Measurements from ENCODE around the gene PGAP6. TPM values are rescaled to one million over a fixed set of nuclear protein-coding genes. Genes with fewer than 3 reads are reported as not detected.
A peak's percentile ranks its signal among the peaks of the same experiment; 100 is the strongest.

PGAP6 gene
- total and polyA plus RNA-seq, 2 of the 13 experiments (the other 11 are each of a cell fraction or from before 2014, with no cell fraction given) = 52.7 to 136 TPM

- TF ChIP-seq, protein P1, sequence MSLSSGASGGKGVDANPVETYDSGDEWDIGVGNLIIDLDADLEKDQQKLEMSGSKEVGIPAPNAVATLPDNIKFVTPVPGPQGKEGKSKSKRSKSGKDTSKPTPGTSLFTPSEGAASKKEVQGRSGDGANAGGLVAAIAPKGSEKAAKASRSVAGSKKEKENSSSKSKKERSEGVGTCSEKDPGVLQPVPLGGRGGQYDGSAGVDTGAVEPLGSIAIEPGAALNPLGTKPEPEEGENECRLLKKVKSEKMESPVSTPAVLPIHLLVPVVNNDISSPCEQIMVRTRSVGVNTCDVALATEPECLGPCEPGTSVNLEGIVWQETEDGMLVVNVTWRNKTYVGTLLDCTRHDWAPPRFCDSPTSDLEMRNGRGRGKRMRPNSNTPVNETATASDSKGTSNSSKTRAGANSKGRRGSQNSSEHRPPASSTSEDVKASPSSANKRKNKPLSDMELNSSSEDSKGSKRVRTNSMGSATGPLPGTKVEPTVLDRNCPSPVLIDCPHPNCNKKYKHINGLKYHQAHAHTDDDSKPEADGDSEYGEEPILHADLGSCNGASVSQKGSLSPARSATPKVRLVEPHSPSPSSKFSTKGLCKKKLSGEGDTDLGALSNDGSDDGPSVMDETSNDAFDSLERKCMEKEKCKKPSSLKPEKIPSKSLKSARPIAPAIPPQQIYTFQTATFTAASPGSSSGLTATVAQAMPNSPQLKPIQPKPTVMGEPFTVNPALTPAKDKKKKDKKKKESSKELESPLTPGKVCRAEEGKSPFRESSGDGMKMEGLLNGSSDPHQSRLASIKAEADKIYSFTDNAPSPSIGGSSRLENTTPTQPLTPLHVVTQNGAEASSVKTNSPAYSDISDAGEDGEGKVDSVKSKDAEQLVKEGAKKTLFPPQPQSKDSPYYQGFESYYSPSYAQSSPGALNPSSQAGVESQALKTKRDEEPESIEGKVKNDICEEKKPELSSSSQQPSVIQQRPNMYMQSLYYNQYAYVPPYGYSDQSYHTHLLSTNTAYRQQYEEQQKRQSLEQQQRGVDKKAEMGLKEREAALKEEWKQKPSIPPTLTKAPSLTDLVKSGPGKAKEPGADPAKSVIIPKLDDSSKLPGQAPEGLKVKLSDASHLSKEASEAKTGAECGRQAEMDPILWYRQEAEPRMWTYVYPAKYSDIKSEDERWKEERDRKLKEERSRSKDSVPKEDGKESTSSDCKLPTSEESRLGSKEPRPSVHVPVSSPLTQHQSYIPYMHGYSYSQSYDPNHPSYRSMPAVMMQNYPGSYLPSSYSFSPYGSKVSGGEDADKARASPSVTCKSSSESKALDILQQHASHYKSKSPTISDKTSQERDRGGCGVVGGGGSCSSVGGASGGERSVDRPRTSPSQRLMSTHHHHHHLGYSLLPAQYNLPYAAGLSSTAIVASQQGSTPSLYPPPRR (CRISPR knock-in tag; IDR thresholded peaks at IDR 0.05; ENCODE audit: borderline replicate concordance) = no peak
- TF ChIP-seq ZNF275 (CRISPR knock-in tag; IDR thresholded peaks at IDR 0.05; ENCODE audit: borderline replicate concordance) = no peak
- no peak for TF ChIP-seq TP53 (CRISPR knock-in tag; conservative IDR thresholded peaks at IDR 0.05)
- TF ChIP-seq ESRRA (CRISPR knock-in tag; IDR thresholded peaks at IDR 0.05; ENCODE audit: low read depth) = no peak
- TF ChIP-seq ZNF335 (CRISPR knock-in tag; IDR thresholded peaks at IDR 0.05) = peak; percentile 43; the same call in 1 of the 2 replicates
- TF ChIP-seq ZNF670 (CRISPR knock-in tag; IDR thresholded peaks at IDR 0.05; ENCODE audit: borderline replicate concordance) = no peak
- TF ChIP-seq ZNF749 (CRISPR knock-in tag; IDR thresholded peaks at IDR 0.05; ENCODE audit: borderline replicate concordance) = no peak
- no peak for TF ChIP-seq NCOA1 (CRISPR knock-in tag; IDR thresholded peaks at IDR 0.05)
- TF ChIP-seq MZF1 (CRISPR knock-in tag; IDR thresholded peaks at IDR 0.05; ENCODE audit: borderline replicate concordance) = no peak
- TF ChIP-seq FOSL2 (CRISPR knock-in tag; IDR thresholded peaks at IDR 0.05) = peak; percentile 92
- no peak; the same call in 1 of the 2 replicates for TF ChIP-seq ZNF687 (CRISPR knock-in tag; IDR thresholded peaks at IDR 0.05)
- TF ChIP-seq HMG20B (CRISPR knock-in tag; conservative IDR thresholded peaks at IDR 0.05) = no peak
- TF ChIP-seq, protein P2, sequence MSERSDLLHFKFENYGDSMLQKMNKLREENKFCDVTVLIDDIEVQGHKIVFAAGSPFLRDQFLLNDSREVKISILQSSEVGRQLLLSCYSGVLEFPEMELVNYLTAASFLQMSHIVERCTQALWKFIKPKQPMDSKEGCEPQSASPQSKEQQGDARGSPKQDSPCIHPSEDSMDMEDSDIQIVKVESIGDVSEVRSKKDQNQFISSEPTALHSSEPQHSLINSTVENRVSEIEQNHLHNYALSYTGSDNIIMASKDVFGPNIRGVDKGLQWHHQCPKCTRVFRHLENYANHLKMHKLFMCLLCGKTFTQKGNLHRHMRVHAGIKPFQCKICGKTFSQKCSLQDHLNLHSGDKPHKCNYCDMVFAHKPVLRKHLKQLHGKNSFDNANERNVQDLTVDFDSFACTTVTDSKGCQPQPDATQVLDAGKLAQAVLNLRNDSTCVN (CRISPR knock-in tag; IDR thresholded peaks at IDR 0.05; ENCODE audit: borderline replicate concordance) = no peak
Observed at GRCh38 chr16:424033-424622, 42.4 kb upstream of the PGAP6 start (continued).
